HK-2 (cell line): Measurements from ENCODE around the gene RSPO4.
"Not testable (repeated sequence)": the region's sequence is repeated elsewhere in the genome, so short reads cannot be mapped to it uniquely, and the experiment has no call there.

ENCODE experiments used
- DNase-seq: peaks from one replicate; pipeline ENCODE4 v3.0.0-alpha.2; 2018; ENCODE audit not compliant: unreplicated experiment

Gene RSPO4

GRCh38 chr20:1003920-1004697 is 2.0 kb upstream of the RSPO4 start:
- DNase-seq, result no peak

- no peak for DNase-seq
These were observed 811 bp upstream of the RSPO4 start for GRCh38 chr20:1002682-1003561.

GRCh38 chr20:1001116-1001515 is 995 bp downstream of the RSPO4 start:
- no peak for DNase-seq

- no peak for DNase-seq
These were observed 3.8 kb downstream of the RSPO4 start for GRCh38 chr20:998231-998830.

- DNase-seq, result no peak
These were observed 4.6 kb downstream of the RSPO4 start for GRCh38 chr20:997486-997885.

- no peak for DNase-seq
These were observed 5.1 kb downstream of the RSPO4 start for GRCh38 chr20:997016-997415.

GRCh38 chr20:995170-995569 is 6.9 kb downstream of the RSPO4 start:
- DNase-seq, result no peak

- DNase-seq, result no peak
These were observed 9.1 kb downstream of the RSPO4 start for GRCh38 chr20:992801-993535.

- no peak for DNase-seq
These were observed 10.3 kb downstream of the RSPO4 start for GRCh38 chr20:991850-992249.

GRCh38 chr20:990293-990959 is 11.7 kb downstream of the RSPO4 start:
- DNase-seq, result no peak

- DNase-seq, result no peak
These were observed 13.8 kb downstream of the RSPO4 start for GRCh38 chr20:988272-988671.

- no peak for DNase-seq
These were observed 14.4 kb downstream of the RSPO4 start for GRCh38 chr20:987677-988076.

GRCh38 chr20:986733-987355 is 15.3 kb downstream of the RSPO4 start:
- no peak for DNase-seq

- DNase-seq, result not testable (repeated sequence)
These were observed 17.1 kb downstream of the RSPO4 start for GRCh38 chr20:984994-985393.

GRCh38 chr20:982754-983153 is 19.4 kb downstream of the RSPO4 start:
- no peak for DNase-seq

- no peak for DNase-seq
These were observed 25.1 kb downstream of the RSPO4 start for GRCh38 chr20:977021-977420.

- no peak for DNase-seq
These were observed 26.1 kb downstream of the RSPO4 start for GRCh38 chr20:976033-976432.

GRCh38 chr20:973785-974194 is 28.3 kb downstream of the RSPO4 start:
- DNase-seq, result peak; percentile 71

GRCh38 chr20:972256-972655 is 29.9 kb downstream of the RSPO4 start:
- DNase-seq, result no peak

GRCh38 chr20:971346-971745 is 30.8 kb downstream of the RSPO4 start:
- no peak for DNase-seq

- no peak for DNase-seq
These were observed 32.2 kb downstream of the RSPO4 start for GRCh38 chr20:969868-970267.
